Hypothalamus (tissue), 51 donors: ENCODE measurements around the gene LAMA2.

Source experiments
- DNase-seq, 51 donors: peaks; one replicate each; lab custom pipeline; 2025; lab: John Stamatoyannopoulos, UW

The LAMA2 gene

GRCh38 chr6:129203190-129203900 lies 320.4 kb downstream of the LAMA2 start:
- no peak for DNase-seq

GRCh38 chr6:129206821-129207220 lies 323.9 kb downstream of the LAMA2 start:
- no peak for DNase-seq

- no peak for DNase-seq
Observed at GRCh38 chr6:129207832-129208231, 324.9 kb downstream of the LAMA2 start.

- no peak for DNase-seq
Observed at GRCh38 chr6:129208415-129209034, 325.6 kb downstream of the LAMA2 start.

- DNase-seq = no peak
Observed at GRCh38 chr6:129209355-129209754, 326.4 kb downstream of the LAMA2 start.

- DNase-seq = no peak
Observed at GRCh38 chr6:129210684-129211083, 327.7 kb downstream of the LAMA2 start.

- DNase-seq = no peak
Observed at GRCh38 chr6:129211626-129212025, 328.7 kb downstream of the LAMA2 start.

- DNase-seq = no peak
Observed at GRCh38 chr6:129212081-129212480, 329.1 kb downstream of the LAMA2 start.

- no peak for DNase-seq
Observed at GRCh38 chr6:129215246-129215645, 332.3 kb downstream of the LAMA2 start.

- DNase-seq = no peak
Observed at GRCh38 chr6:129215916-129216520, 333.1 kb downstream of the LAMA2 start.

GRCh38 chr6:129217701-129218100 lies 334.8 kb downstream of the LAMA2 start:
- no peak for DNase-seq

GRCh38 chr6:129233458-129234134 lies 350.7 kb downstream of the LAMA2 start:
- no peak for DNase-seq

GRCh38 chr6:129235167-129236000 lies 352.4 kb downstream of the LAMA2 start:
- DNase-seq = no peak

GRCh38 chr6:129236001-129236517 lies 353.1 kb downstream of the LAMA2 start:
- no peak for DNase-seq

- no peak for DNase-seq
Observed at GRCh38 chr6:129238991-129239390, 356.1 kb downstream of the LAMA2 start.

- DNase-seq = no peak
Observed at GRCh38 chr6:129239825-129240491, 357.0 kb downstream of the LAMA2 start.

- no peak for DNase-seq
Observed at GRCh38 chr6:129240492-129240853, 357.5 kb downstream of the LAMA2 start.

GRCh38 chr6:129242546-129242945 lies 359.6 kb downstream of the LAMA2 start:
- DNase-seq = no peak

- no peak for DNase-seq
Observed at GRCh38 chr6:129243377-129243776, 360.4 kb downstream of the LAMA2 start.

GRCh38 chr6:129248946-129249345 lies 366.0 kb downstream of the LAMA2 start:
- DNase-seq = peak in 2 of 51 donors; percentile 10 to 12
